Liver (tissue), 9 donors: Measurements from ENCODE around the gene KCNIP4. TPM values are rescaled to one million over a fixed set of nuclear protein-coding genes. Genes with fewer than 3 reads are reported as not detected.

Experiments used
- DNase-seq: peaks from one replicate; pipeline ENCODE4 v3.0.0-alpha.2; 2017; ENCODE audit warnings: low spot score
- H3K27ac ChIP-seq, 2 donors: one replicate each; pipeline ENCODE4 v1.7.0; 2013; ENCODE audit warnings: inconsistent platforms in 2 of 2, low read length in 2 of 2, control low read depth in 1 of 2, low read depth in 1 of 2, mild to moderate bottlenecking in 1 of 2
- H3K27me3 ChIP-seq, 4 donors: one replicate each; pipeline versions ENCODE4 v1.6.1 to v1.7.0; 2013; ENCODE audit warnings: low read length in 3 of 4, inconsistent platforms in 1 of 4, mild to moderate bottlenecking in 1 of 4, moderate library complexity in 1 of 4; ENCODE audit not compliant: control insufficient read depth in 4 of 4, insufficient read depth in 4 of 4
- H3K36me3 ChIP-seq, 4 donors: one replicate each; pipeline versions ENCODE4 v1.6.1 to v1.7.0; 2013; ENCODE audit warnings: low read length in 3 of 4, mild to moderate bottlenecking in 3 of 4, low read depth in 1 of 4, moderate library complexity in 1 of 4; ENCODE audit not compliant: control insufficient read depth in 4 of 4, insufficient read depth in 3 of 4
- H3K4me1 ChIP-seq, 4 donors: one replicate each; pipeline versions ENCODE4 v1.6.1 to v1.7.0; 2013; ENCODE audit warnings: low read length in 3 of 4, mild to moderate bottlenecking in 3 of 4, moderate library complexity in 1 of 4; ENCODE audit not compliant: control insufficient read depth in 4 of 4, insufficient read depth in 4 of 4
- H3K4me3 ChIP-seq, 3 donors: one replicate each; pipeline versions ENCODE4 v1.6.1 to v1.7.0; 2013; ENCODE audit warnings: low read length in 3 of 3, control low read depth in 1 of 3, low read depth in 1 of 3, mild to moderate bottlenecking in 1 of 3
- H3K9ac ChIP-seq, 2 donors: one replicate each; pipeline ENCODE4 v1.7.0; 2013; ENCODE audit warnings: low read length in 2 of 2, mild to moderate bottlenecking in 2 of 2, moderate library complexity in 2 of 2, control low read depth in 1 of 2, low read depth in 1 of 2
- H3K9me3 ChIP-seq, 4 donors: one replicate each; pipeline versions ENCODE4 v1.6.1 to v1.7.0; 2013; ENCODE audit warnings: low read length in 3 of 4; ENCODE audit not compliant: control insufficient read depth in 4 of 4
- EGR1 ChIP-seq, 2 donors: IDR thresholded peaks; 2 replicates each; pipeline ENCODE4 v1.6.1; 2016 to 2018; ENCODE audit warnings: antibody characterized with exemption in 2 of 2, low read depth in 2 of 2
- FOXA1 ChIP-seq: IDR thresholded peaks from 2 replicates; pipeline ENCODE4 v1.6.1; 2016; ENCODE audit warnings: antibody characterized with exemption
- FOXA2 ChIP-seq: IDR thresholded peaks from 2 replicates; pipeline ENCODE4 v1.6.1; 2016; ENCODE audit warnings: antibody characterized with exemption
- GABPA ChIP-seq, 2 donors: IDR thresholded peaks in 1 of 2; conservative IDR thresholded peaks in 1 of 2; 2 replicates each; pipeline ENCODE4 v1.6.1; 2016; ENCODE audit warnings: antibody characterized with exemption in 2 of 2, mild to moderate bottlenecking in 1 of 2, moderate library complexity in 1 of 2
- HNF4A ChIP-seq, 2 donors: conservative IDR thresholded peaks; 2 replicates each; pipeline ENCODE4 v1.6.1; 2016; ENCODE audit warnings: antibody characterized with exemption in 2 of 2, mild to moderate bottlenecking in 2 of 2
- HNF4G ChIP-seq: IDR thresholded peaks from 2 replicates; pipeline ENCODE4 v1.6.1; 2016; ENCODE audit warnings: antibody characterized with exemption
- JUND ChIP-seq, 2 donors: IDR thresholded peaks; 2 replicates each; pipeline ENCODE4 v1.6.1; 2016; ENCODE audit warnings: antibody characterized with exemption in 2 of 2
- MAX ChIP-seq: IDR thresholded peaks from 2 replicates; pipeline ENCODE4 v1.6.1; 2016; ENCODE audit warnings: antibody characterized with exemption
- NR2F2 ChIP-seq: IDR thresholded peaks from 2 replicates; pipeline ENCODE4 v1.6.1; 2016; ENCODE audit warnings: antibody characterized with exemption
- RAD21 ChIP-seq, 2 donors: IDR thresholded peaks; 2 replicates each; pipeline ENCODE4 v1.6.1; 2016; ENCODE audit warnings: antibody characterized with exemption in 2 of 2, mild to moderate bottlenecking in 2 of 2
- RXRA ChIP-seq, 2 donors: IDR thresholded peaks; 2 replicates each; pipeline ENCODE4 v1.6.1; 2017 to 2018; ENCODE audit warnings: antibody characterized with exemption in 2 of 2, mild to moderate bottlenecking in 1 of 2
- SP1 ChIP-seq: IDR thresholded peaks from 2 replicates; pipeline ENCODE4 v1.6.1; 2018; ENCODE audit warnings: antibody characterized with exemption, mild to moderate bottlenecking
- TAF1 ChIP-seq: conservative IDR thresholded peaks from 2 replicates; pipeline ENCODE4 v1.6.1; 2016; ENCODE audit warnings: antibody characterized with exemption, mild to moderate bottlenecking
- YY1 ChIP-seq: IDR thresholded peaks from 2 replicates; pipeline ENCODE4 v1.6.1; 2016; ENCODE audit warnings: antibody characterized with exemption, mild to moderate bottlenecking
- ZBTB33 ChIP-seq: IDR thresholded peaks from 2 replicates; pipeline ENCODE4 v1.6.1; 2016; ENCODE audit warnings: antibody characterized with exemption
- WGBS: extraction: QIAGEN DNeasy Blood & Tissue Kit; methylation state at CpG from one replicate; pipeline ENCODE4 v1.1.7; 2013; 5-methylcytosine and 5-hydroxymethylcytosine counted together
- polyA plus RNA-seq, 2 donors: library from polyadenylated mRNA; stranded (reverse) in 1 of 2; unstranded in 1 of 2; fragments of 200-250 nt in 1 of 2; fragments of >200 nt in 1 of 2; fragmentation: Nextera tagmentation in 1 of 2; extraction: Ambion mirVana in 1 of 2; gene quantifications; one replicate each; pipeline versions ENCODE4 v1.2.1 to v1.2.3, GENCODE V29; 2013 to 2015
- total RNA-seq, 2 donors: library from RNA; depleted of rRNA; stranded (reverse); fragments of >200 nt; gene quantifications; one replicate each; pipeline ENCODE4 v1.2.3, GENCODE V29; 2014
- TF ChIP-seq, protein P1 (sequence below): IDR thresholded peaks from 2 replicates; pipeline ENCODE4 v1.6.1; 2016; ENCODE audit warnings: antibody characterized with exemption
- TF ChIP-seq, protein P2 (sequence below): fragments of 150-350 bp; IDR thresholded peaks from 2 replicates; pipeline ENCODE4 v1.5.1; 2017; ENCODE audit warnings: improper control_type of control experiment, low read depth, low read length; ENCODE audit not compliant: missing input control
- TF ChIP-seq, protein P3 (sequence below): IDR thresholded peaks from 2 replicates; pipeline ENCODE4 v1.6.1; 2016; ENCODE audit warnings: antibody characterized with exemption, mild to moderate bottlenecking
- donor health status: healthy.
- donor health status: healthy.
- donor health status: healthy.
- donor health status: healthy.
- donor health status: healthy.

KCNIP4 gene
- total and polyA plus RNA-seq, 4 donors: 0.08 to 0.14 TPM; not detected in 2

DNA sequence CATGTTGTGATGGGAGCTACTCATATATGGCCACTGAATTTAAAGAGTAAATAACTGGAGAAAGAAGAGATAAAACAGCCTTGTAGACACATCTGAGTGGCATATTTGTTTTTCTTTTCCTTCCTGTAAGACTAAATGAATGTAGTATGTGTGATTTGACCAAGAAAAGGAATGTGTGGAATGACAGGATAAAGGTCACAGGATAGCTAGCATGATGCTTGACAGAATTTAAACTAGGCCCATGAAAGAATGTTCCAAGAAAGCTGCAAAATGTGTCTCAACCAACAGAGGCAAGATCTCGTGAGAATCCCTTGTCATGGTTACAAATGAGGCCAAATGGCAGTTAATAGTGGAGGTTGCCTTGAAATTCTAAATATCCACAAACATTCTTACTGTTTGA is 137.0 kb downstream of the KCNIP4 start:
- Histone ChIP-seq H3K9me3 (peaks cover 0 to 3% (median under 1%) of the 10 kb centered on the region in 4 donors), H3K36me3 (no peaks in the 10 kb centered on the region), H3K9ac (no peak overlapping the region), H3K4me1 (no peaks in the 10 kb centered on the region), H3K4me3 (no peak overlapping the region), H3K27me3 (no peaks in the 10 kb centered on the region), H3K27ac (no peak overlapping the region)
- TF ChIP-seq ZBTB33: no peak
- TF ChIP-seq, protein P1, sequence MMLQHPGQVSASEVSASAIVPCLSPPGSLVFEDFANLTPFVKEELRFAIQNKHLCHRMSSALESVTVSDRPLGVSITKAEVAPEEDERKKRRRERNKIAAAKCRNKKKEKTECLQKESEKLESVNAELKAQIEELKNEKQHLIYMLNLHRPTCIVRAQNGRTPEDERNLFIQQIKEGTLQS: no peak
- no peak for TF ChIP-seq JUND (IDR thresholded peaks at IDR 0.05)
- no peak for TF ChIP-seq FOXA2
- TF ChIP-seq RAD21 (IDR thresholded peaks at IDR 0.05): no peak
- no peak for TF ChIP-seq EGR1 (IDR thresholded peaks at IDR 0.05; ENCODE audit: low read depth in 2 of 2)
- TF ChIP-seq, protein P2, sequence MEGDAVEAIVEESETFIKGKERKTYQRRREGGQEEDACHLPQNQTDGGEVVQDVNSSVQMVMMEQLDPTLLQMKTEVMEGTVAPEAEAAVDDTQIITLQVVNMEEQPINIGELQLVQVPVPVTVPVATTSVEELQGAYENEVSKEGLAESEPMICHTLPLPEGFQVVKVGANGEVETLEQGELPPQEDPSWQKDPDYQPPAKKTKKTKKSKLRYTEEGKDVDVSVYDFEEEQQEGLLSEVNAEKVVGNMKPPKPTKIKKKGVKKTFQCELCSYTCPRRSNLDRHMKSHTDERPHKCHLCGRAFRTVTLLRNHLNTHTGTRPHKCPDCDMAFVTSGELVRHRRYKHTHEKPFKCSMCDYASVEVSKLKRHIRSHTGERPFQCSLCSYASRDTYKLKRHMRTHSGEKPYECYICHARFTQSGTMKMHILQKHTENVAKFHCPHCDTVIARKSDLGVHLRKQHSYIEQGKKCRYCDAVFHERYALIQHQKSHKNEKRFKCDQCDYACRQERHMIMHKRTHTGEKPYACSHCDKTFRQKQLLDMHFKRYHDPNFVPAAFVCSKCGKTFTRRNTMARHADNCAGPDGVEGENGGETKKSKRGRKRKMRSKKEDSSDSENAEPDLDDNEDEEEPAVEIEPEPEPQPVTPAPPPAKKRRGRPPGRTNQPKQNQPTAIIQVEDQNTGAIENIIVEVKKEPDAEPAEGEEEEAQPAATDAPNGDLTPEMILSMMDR: no peak
- no peak for TF ChIP-seq RXRA (IDR thresholded peaks at IDR 0.05)
- TF ChIP-seq GABPA (IDR thresholded peaks at IDR 0.05 in 1 of 2, conservative IDR thresholded peaks at IDR 0.05 in 1 of 2): no peak
- TF ChIP-seq MAX: no peak
- no peak for TF ChIP-seq HNF4A (conservative IDR thresholded peaks at IDR 0.05)
- TF ChIP-seq YY1: no peak
- TF ChIP-seq, protein P3, sequence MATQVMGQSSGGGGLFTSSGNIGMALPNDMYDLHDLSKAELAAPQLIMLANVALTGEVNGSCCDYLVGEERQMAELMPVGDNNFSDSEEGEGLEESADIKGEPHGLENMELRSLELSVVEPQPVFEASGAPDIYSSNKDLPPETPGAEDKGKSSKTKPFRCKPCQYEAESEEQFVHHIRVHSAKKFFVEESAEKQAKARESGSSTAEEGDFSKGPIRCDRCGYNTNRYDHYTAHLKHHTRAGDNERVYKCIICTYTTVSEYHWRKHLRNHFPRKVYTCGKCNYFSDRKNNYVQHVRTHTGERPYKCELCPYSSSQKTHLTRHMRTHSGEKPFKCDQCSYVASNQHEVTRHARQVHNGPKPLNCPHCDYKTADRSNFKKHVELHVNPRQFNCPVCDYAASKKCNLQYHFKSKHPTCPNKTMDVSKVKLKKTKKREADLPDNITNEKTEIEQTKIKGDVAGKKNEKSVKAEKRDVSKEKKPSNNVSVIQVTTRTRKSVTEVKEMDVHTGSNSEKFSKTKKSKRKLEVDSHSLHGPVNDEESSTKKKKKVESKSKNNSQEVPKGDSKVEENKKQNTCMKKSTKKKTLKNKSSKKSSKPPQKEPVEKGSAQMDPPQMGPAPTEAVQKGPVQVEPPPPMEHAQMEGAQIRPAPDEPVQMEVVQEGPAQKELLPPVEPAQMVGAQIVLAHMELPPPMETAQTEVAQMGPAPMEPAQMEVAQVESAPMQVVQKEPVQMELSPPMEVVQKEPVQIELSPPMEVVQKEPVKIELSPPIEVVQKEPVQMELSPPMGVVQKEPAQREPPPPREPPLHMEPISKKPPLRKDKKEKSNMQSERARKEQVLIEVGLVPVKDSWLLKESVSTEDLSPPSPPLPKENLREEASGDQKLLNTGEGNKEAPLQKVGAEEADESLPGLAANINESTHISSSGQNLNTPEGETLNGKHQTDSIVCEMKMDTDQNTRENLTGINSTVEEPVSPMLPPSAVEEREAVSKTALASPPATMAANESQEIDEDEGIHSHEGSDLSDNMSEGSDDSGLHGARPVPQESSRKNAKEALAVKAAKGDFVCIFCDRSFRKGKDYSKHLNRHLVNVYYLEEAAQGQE: no peak
- no peak for TF ChIP-seq TAF1
- no peak for TF ChIP-seq FOXA1
- TF ChIP-seq HNF4G: no peak
- no peak for TF ChIP-seq NR2F2
- no peak for TF ChIP-seq SP1
- DNase-seq: no peak
- 48% methylated on average over 1 of the region's 1 CpG for WGBS
